K562 (cell line): ENCODE results near the gene POLRMT. TPM values are rescaled to one million over a fixed set of nuclear protein-coding genes. Genes with fewer than 3 reads are reported as not detected.
A peak's percentile ranks its signal among the peaks of the same experiment; 100 is the strongest.

ENCODE experiments used
- ASH1L ChIP-seq: fragments of 450-650 bp; IDR thresholded peaks from 2 replicates; pipeline ENCODE4 v1.6.1; 2018; ENCODE audit warnings: borderline replicate concordance, mild to moderate bottlenecking, low read depth; ENCODE audit not compliant: partially characterized antibody
- CBX8 ChIP-seq: fragments of 200-600 bp; sonication (generic); IDR thresholded peaks from 2 replicates; pipeline ENCODE4 v1.6.1; 2012; ENCODE audit warnings: borderline replicate concordance, mixed run types, low read depth, mild to moderate bottlenecking, moderate library complexity, mixed read lengths, low read length, control low read depth, inconsistent platforms; ENCODE audit not compliant: poor library complexity, severe bottlenecking; ENCODE audit errors: extremely low read depth
- ELF2 ChIP-seq: fragments of 250-450 bp; sonication (Bioruptor Pico); IDR thresholded peaks from 2 replicates; pipeline ENCODE4 v1.5.0; 2021; ENCODE audit warnings: mild to moderate bottlenecking
- FOXJ3 ChIP-seq: sonication (generic); formaldehyde crosslinking; IDR thresholded peaks from 2 replicates; pipeline ENCODE4 v1.4.0; 2020; ENCODE audit warnings: mild to moderate bottlenecking, missing genetic modification reagents
- FOXK1 ChIP-seq: sonication (generic); formaldehyde crosslinking; IDR thresholded peaks from 2 replicates; pipeline ENCODE4 v1.8.0; 2022; ENCODE audit warnings: missing genetic modification reagents, mild to moderate bottlenecking, borderline replicate concordance
- ILK ChIP-seq: fragments of 450-650 bp; IDR thresholded peaks from 2 replicates; pipeline ENCODE4 v1.6.1; 2016; ENCODE audit warnings: missing genetic modification characterization, low read depth, mild to moderate bottlenecking, missing compliant biosample characterization, moderate library complexity, borderline replicate concordance
- MAFG ChIP-seq: fragments of 450-650 bp; conservative IDR thresholded peaks from 2 replicates; pipeline ENCODE4 v1.6.1; 2016; ENCODE audit warnings: missing genetic modification characterization, missing compliant biosample characterization
- MECOM ChIP-seq: fragments of 250-450 bp; sonication (Bioruptor Pico); IDR thresholded peaks from 2 replicates; pipeline ENCODE4 v1.8.0; 2022; ENCODE audit warnings: inconsistent platforms
- NCOA1 ChIP-seq: fragments of 450-650 bp; IDR thresholded peaks from 2 replicates; pipeline ENCODE4 v1.6.1; 2016; ENCODE audit warnings: low read depth
- POLR2AphosphoS5 ChIP-seq: IDR thresholded peaks from 2 replicates; pipeline ENCODE4 v1.6.1; 2011; ENCODE audit warnings: mild to moderate bottlenecking, low read depth, low read length, moderate library complexity; ENCODE audit not compliant: control insufficient read depth, insufficient read depth
- POLR3A ChIP-seq: IDR thresholded peaks from 2 replicates; pipeline ENCODE4 v1.6.1; 2011; ENCODE audit warnings: borderline replicate concordance, mild to moderate bottlenecking, moderate library complexity; ENCODE audit not compliant: insufficient read length, insufficient read depth; ENCODE audit errors: extremely low read depth
- POU5F1 ChIP-seq: fragments of 150-350 bp; IDR thresholded peaks from 2 replicates; pipeline ENCODE4 v1.6.1; 2014; ENCODE audit warnings: borderline replicate concordance, low read length, low read depth, mild to moderate bottlenecking; ENCODE audit not compliant: partially characterized antibody
- SNIP1 ChIP-seq: fragments of 450-650 bp; IDR thresholded peaks from 2 replicates; pipeline ENCODE4 v1.7.1; 2017; ENCODE audit warnings: low read depth, mild to moderate bottlenecking
- SPI1 ChIP-seq: IDR thresholded peaks from 2 replicates; pipeline ENCODE4 v1.6.1; 2011; ENCODE audit warnings: low read depth, low read length, control low read depth, borderline replicate concordance
- STAT5A ChIP-seq: IDR thresholded peaks from 2 replicates; pipeline ENCODE4 v1.6.1; 2012; ENCODE audit warnings: low read length, inconsistent platforms, borderline replicate concordance
- TARDBP ChIP-seq: fragments of 450-650 bp; IDR thresholded peaks from 2 replicates; pipeline ENCODE4 v1.6.1; 2016
- TRIM28 ChIP-seq: fragments of 450-650 bp; IDR thresholded peaks from 2 replicates; pipeline ENCODE4 v1.6.1; 2017
- ZC3H8 ChIP-seq: fragments of 450-650 bp; IDR thresholded peaks from 2 replicates; pipeline ENCODE4 v1.6.1; 2017
- ZNF263 ChIP-seq: sonication (generic); formaldehyde crosslinking; IDR thresholded peaks from 2 replicates; pipeline ENCODE4 v1.8.0; 2022; ENCODE audit warnings: mild to moderate bottlenecking, missing genetic modification reagents, borderline replicate concordance
- ZNF3 ChIP-seq: fragments of 250-450 bp; sonication (Bioruptor Pico); IDR thresholded peaks from 2 replicates; pipeline ENCODE4 v1.5.0; 2021; ENCODE audit warnings: mild to moderate bottlenecking, moderate library complexity
- ZNF444 ChIP-seq: fragments of 250-450 bp; sonication (Bioruptor Pico); IDR thresholded peaks from 2 replicates; pipeline ENCODE4 v1.4.0; 2020; ENCODE audit warnings: mild to moderate bottlenecking, moderate library complexity
- ZNF609 ChIP-seq: sonication (generic); formaldehyde crosslinking; IDR thresholded peaks from 2 replicates; pipeline ENCODE4 v1.8.1; 2023; ENCODE audit warnings: missing genetic modification reagents, mild to moderate bottlenecking, borderline replicate concordance
- ZNF707 ChIP-seq: fragments of 250-450 bp; sonication (Bioruptor Pico); conservative IDR thresholded peaks from 2 replicates; pipeline ENCODE4 v1.8.0; 2022; ENCODE audit warnings: inconsistent platforms, mild to moderate bottlenecking, moderate library complexity
- polyA plus RNA-seq, 8 experiments: library from polyadenylated mRNA; depleted of rRNA in 4 of 8; stranded (reverse) in 5 of 8; unstranded in 3 of 8; fragments of >200 nt; fragmentation: Nextera tagmentation in 2 of 8; fragmentation: Illumina TruSeq in 1 of 8; extraction: Ambion mirVana in 2 of 8; extraction: Trizol in 1 of 8; gene quantifications; 2 replicates each; pipeline versions ENCODE4 v1.2.1 to v1.2.3, GENCODE V29; 2011 to 2014; ENCODE audit warnings: inconsistent platforms in 1 of 8, missing spikeins in 1 of 8
- total RNA-seq, 7 experiments: library from RNA; depleted of rRNA in 6 of 7; stranded (reverse); fragments of >200 nt in 6 of 7; fragmentation: Illumina TruSeq in 2 of 7; extraction: Trizol in 2 of 7; gene quantifications; 2 replicates each; pipeline versions ENCODE4 v1.2.1 to v1.2.3, GENCODE V29; 2011 to 2021; ENCODE audit warnings: low replicate concordance in 1 of 7
- TF ChIP-seq, protein P1 (sequence below): fragments of 450-650 bp; IDR thresholded peaks from 2 replicates; pipeline ENCODE4 v1.7.0; 2016; ENCODE audit warnings: borderline replicate concordance

The POLRMT gene
- total and polyA plus RNA-seq, 9 of the 15 experiments (the other 6 are each of a cell fraction or from before 2014, with no cell fraction given) = 30.3 to 144 (median 68.0) TPM

DNA sequence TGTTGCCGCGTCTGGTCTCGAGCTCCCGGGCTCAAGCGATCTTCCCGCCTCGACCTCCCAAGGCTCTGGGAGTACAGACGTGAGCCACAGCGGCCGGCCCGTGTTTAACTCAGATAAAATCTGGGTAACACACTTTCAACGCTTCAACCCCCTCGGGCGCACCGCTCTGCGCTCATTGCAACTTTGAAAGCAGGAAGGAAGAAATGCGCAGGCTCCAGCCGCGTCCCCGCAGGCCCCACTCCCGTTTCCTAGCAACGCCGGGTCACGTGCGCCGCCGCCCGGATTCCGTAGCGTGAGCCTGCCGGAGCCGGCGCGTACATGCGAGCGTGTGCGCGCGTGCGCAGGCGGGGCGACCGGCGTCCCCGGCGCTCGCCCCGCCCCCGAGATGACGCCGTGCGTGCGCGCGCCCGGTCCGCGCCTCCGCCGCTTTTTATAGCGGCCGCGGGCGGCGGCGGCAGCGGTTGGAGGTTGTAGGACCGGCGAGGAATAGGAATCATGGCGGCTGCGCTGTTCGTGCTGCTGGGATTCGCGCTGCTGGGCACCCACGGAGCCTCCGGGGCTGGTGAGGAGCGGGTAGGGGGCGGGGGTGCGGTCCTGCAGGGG lies 61.1 kb downstream of the POLRMT start, which contains the start of gene BSG (continued):
- TF ChIP-seq ZNF609 (no peak; the same call in 1 of the 2 replicates), ZNF444 (CRISPR knock-in tag) (no peak), SPI1 (no peak), NCOA1 (no peak), FOXK1 (no peak), MECOM (CRISPR knock-in tag) (no peak), POLR3A (no peak), MAFG (tag) (no peak), ZNF3 (CRISPR knock-in tag) (no peak), ZC3H8 (no peak), POU5F1 (peak; percentile 34), STAT5A (no peak; the same call in 1 of the 2 replicates), ELF2 (CRISPR knock-in tag) (0 out of 2 replicates have a peak, but pooled peaks have one; percentile 15), ASH1L (no peak), TRIM28 (no peak), POLR2AphosphoS5 (peak; percentile 82), ZNF707 (no peak), SNIP1 (no peak), ZNF263 (0 out of 2 replicates have a peak, but pooled peaks have one; percentile 24), ILK (tag) (no peak), TARDBP (no peak), CBX8 (no peak), FOXJ3 (CRISPR knock-in tag) (no peak)
- TF ChIP-seq, protein P1, sequence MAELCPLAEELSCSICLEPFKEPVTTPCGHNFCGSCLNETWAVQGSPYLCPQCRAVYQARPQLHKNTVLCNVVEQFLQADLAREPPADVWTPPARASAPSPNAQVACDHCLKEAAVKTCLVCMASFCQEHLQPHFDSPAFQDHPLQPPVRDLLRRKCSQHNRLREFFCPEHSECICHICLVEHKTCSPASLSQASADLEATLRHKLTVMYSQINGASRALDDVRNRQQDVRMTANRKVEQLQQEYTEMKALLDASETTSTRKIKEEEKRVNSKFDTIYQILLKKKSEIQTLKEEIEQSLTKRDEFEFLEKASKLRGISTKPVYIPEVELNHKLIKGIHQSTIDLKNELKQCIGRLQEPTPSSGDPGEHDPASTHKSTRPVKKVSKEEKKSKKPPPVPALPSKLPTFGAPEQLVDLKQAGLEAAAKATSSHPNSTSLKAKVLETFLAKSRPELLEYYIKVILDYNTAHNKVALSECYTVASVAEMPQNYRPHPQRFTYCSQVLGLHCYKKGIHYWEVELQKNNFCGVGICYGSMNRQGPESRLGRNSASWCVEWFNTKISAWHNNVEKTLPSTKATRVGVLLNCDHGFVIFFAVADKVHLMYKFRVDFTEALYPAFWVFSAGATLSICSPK = no peak
